Keratinocyte (primary cell): ENCODE data around the gene ARMH3.

ENCODE experiments used
- CTCF ChIP-seq, 3 experiments: IDR thresholded peaks in 1 of 3; conservative IDR thresholded peaks in 1 of 3; optimal IDR thresholded peaks in 1 of 3; 2 replicates in 2 of 3; 3 replicates in 1 of 3; pipeline versions ENCODE3 to v1.5.1; 2011; ENCODE audit warnings: low read length in 3 of 3, mild to moderate bottlenecking in 3 of 3, moderate library complexity in 2 of 3, control low read depth in 1 of 3, inconsistent platforms in 1 of 3; ENCODE audit not compliant: insufficient read depth in 2 of 3; ENCODE audit errors: extremely low read depth in 1 of 3
- EZH2 ChIP-seq: IDR thresholded peaks from one replicate; pipeline ENCODE4 v1.6.1; 2012; ENCODE audit warnings: inconsistent platforms, mild to moderate bottlenecking, low read length, moderate library complexity

DNA sequence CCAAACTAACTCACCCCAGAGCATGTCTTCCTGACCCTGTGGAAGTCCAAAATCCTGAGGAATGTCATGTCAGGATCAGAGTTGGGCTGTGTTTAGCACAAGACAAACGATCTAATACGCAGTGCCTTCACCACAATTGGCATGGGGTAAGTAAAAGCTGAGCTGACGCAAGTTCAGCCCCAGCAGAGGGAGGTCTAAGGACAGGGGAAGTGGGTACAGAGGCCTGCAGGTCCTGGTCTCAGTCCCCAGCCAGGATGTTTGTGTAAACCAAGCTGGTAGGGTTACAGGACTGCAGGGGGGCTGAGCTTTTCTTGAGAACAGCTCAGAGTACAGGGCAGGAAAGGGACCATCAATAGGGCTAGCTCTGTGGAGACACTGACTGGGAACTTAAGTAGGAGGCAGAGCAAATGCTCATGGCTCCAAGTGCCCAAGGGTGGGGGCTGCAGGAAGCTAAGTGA is 207.1 kb downstream of the ARMH3 start:
- no peak for TF ChIP-seq EZH2
- TF ChIP-seq CTCF (optimal IDR thresholded peaks at IDR 0.05 in 1 of 3, IDR thresholded peaks at IDR 0.05 in 1 of 3, conservative IDR thresholded peaks at IDR 0.05 in 1 of 3; ENCODE audit: extremely low read depth in 1 of 3, insufficient read depth in 2 of 3, low read length in 3 of 3) = no peak
